A549 (cell line): Measurements from ENCODE around the gene SKOR2. TPM values are rescaled to one million over a fixed set of nuclear protein-coding genes. Genes with fewer than 3 reads are reported as not detected.

Experiments
- ATAC-seq, 2 experiments: fragments of 200-7000 bp in 1 of 2; fragments of >200 bp in 1 of 2; cut with Nextera tagmentation in 1 of 2; cut with Tn5 transposase in 1 of 2; 3 replicates each; pipeline versions ENCODE4 v1.8.0 to v1.9.1; 2018 to 2020; ENCODE audit warnings: mild to moderate bottlenecking in 1 of 2, moderate library complexity in 1 of 2
- CTCF ChIA-PET: fragments of 300-600 bp; sonication (Branson Sonifier 250); formaldehyde crosslinking; extraction: SDS; loops from one replicate; lab custom pipeline; 2021; ENCODE audit warnings: antibody characterized with exemption, inconsistent platforms; lab: Yijun Ruan, JAX
- POLR2A ChIA-PET: fragments of 350-600 bp; formaldehyde crosslinking; extraction: SDS; loops from one replicate; lab custom pipeline; 2021; ENCODE audit warnings: antibody characterized with exemption, inconsistent platforms; lab: Yijun Ruan, JAX
- DNase-seq, 2 experiments: peaks; one replicate each; pipeline versions ENCODE4 v3.0.0 to v3.0.0-alpha.2; 2011 to 2016; ENCODE audit warnings: low read depth in 1 of 2, low spot score in 1 of 2
- FAIRE-seq: peaks from 2 replicates; lab custom pipeline; 2011; peaks lifted over from hg19 to GRCh38; lab: Jason Lieb, UNC
- H3K27ac ChIP-seq, 2 experiments: fragments of >200 bp; sonication (Bioruptor Twin); formaldehyde crosslinking; 3 replicates each; pipeline ENCODE4 v1.5.1; 2016 to 2017
- H3K4me1 ChIP-seq: fragments of >200 bp; sonication (Bioruptor Twin); formaldehyde crosslinking; 3 replicates; pipeline ENCODE4 v1.6.1; 2016
- H3K4me2 ChIP-seq: fragments of >200 bp; sonication (Bioruptor Twin); formaldehyde crosslinking; 3 replicates; pipeline ENCODE4 v1.6.1; 2016
- H3K4me3 ChIP-seq: fragments of >200 bp; sonication (Bioruptor Twin); formaldehyde crosslinking; 3 replicates; pipeline ENCODE4 v1.5.1; 2016
- H3K9me3 ChIP-seq: fragments of >200 bp; sonication (Bioruptor Twin); formaldehyde crosslinking; 3 replicates; pipeline ENCODE4 v1.6.1; 2016
- CBX2 ChIP-seq: fragments of 200-600 bp; sonication (generic); IDR thresholded peaks from 2 replicates; pipeline ENCODE4 v1.6.1; 2016; ENCODE audit warnings: low read depth, mild to moderate bottlenecking, borderline replicate concordance
- CEBPB ChIP-seq, 2 experiments: fragments of >200 bp in 1 of 2; sonication (Bioruptor Twin) in 1 of 2; formaldehyde crosslinking in 1 of 2; IDR thresholded peaks; 2 replicates each; pipeline ENCODE4 v1.6.1; 2012 to 2016
- CHD4 ChIP-seq: fragments of 200-600 bp; sonication (generic); IDR thresholded peaks from 2 replicates; pipeline ENCODE4 v1.6.1; 2016; ENCODE audit warnings: antibody characterized with exemption, mild to moderate bottlenecking, borderline replicate concordance
- EP300 ChIP-seq, 2 experiments: fragments of >200 bp; sonication (Bioruptor Twin); formaldehyde crosslinking; IDR thresholded peaks; 2 replicates in 1 of 2; 3 replicates in 1 of 2; pipeline ENCODE4 v1.6.1; 2016 to 2017
- FOXS1 ChIP-seq: fragments of 250-450 bp; sonication (Bioruptor Pico); IDR thresholded peaks from 2 replicates; pipeline ENCODE4 v1.5.0; 2020; ENCODE audit warnings: mild to moderate bottlenecking, moderate library complexity
- GATA3 ChIP-seq: IDR thresholded peaks from 2 replicates; pipeline ENCODE4 v1.6.1; 2012; ENCODE audit warnings: borderline replicate concordance
- HOXB13 ChIP-seq: fragments of 250-450 bp; sonication (Bioruptor Pico); IDR thresholded peaks from 2 replicates; pipeline ENCODE4 v1.5.0; 2020; ENCODE audit warnings: low read depth, mild to moderate bottlenecking, moderate library complexity
- KDM5A ChIP-seq: fragments of 200-600 bp; sonication (generic); IDR thresholded peaks from 2 replicates; pipeline ENCODE4 v1.6.1; 2016; ENCODE audit warnings: antibody characterized with exemption, mild to moderate bottlenecking
- MAFK ChIP-seq: fragments of 450-650 bp; IDR thresholded peaks from 2 replicates; pipeline ENCODE4 v1.6.1; 2014; ENCODE audit not compliant: partially characterized antibody
- MAZ ChIP-seq: fragments of 150-350 bp; IDR thresholded peaks from 2 replicates; pipeline ENCODE4 v1.6.1; 2014; ENCODE audit warnings: antibody characterized with exemption, low read depth, low read length, borderline replicate concordance
- MYC ChIP-seq: IDR thresholded peaks from 2 replicates; pipeline ENCODE4 v1.6.1; 2012; ENCODE audit warnings: mild to moderate bottlenecking, inconsistent platforms, low read length, improper control_type of control experiment, borderline replicate concordance
- POLR2A ChIP-seq: IDR thresholded peaks from 2 replicates; pipeline ENCODE4 v1.6.1; 2012; ENCODE audit warnings: mild to moderate bottlenecking, low read length
- RFX5 ChIP-seq: fragments of 450-650 bp; IDR thresholded peaks from 2 replicates; pipeline ENCODE4 v1.7.1; 2014; ENCODE audit warnings: antibody characterized with exemption, mild to moderate bottlenecking, moderate library complexity
- SMC3 ChIP-seq: fragments of >200 bp; sonication (Bioruptor Twin); formaldehyde crosslinking; IDR thresholded peaks from 3 replicates; pipeline ENCODE4 v1.6.1; 2018; ENCODE audit warnings: inconsistent platforms
- SREBF2 ChIP-seq: fragments of 450-650 bp; IDR thresholded peaks from 2 replicates; pipeline ENCODE4 v1.6.1; 2014; ENCODE audit warnings: mild to moderate bottlenecking, moderate library complexity
- TP53 ChIP-seq: fragments of 250-450 bp; sonication (Bioruptor Pico); IDR thresholded peaks from 2 replicates; pipeline ENCODE4 v1.5.0; 2021; ENCODE audit warnings: mild to moderate bottlenecking, moderate library complexity
- ZFP36 ChIP-seq: fragments of 450-650 bp; IDR thresholded peaks from 2 replicates; pipeline ENCODE4 v1.6.1; 2014; ENCODE audit warnings: borderline replicate concordance; ENCODE audit not compliant: partially characterized antibody
- WGBS: methylation state at CpG from one replicate; pipeline ENCODE4 v1.1.6; 2017; ENCODE audit errors: missing lambda C conversion rate; 5-methylcytosine and 5-hydroxymethylcytosine counted together
- polyA plus RNA-seq, 4 experiments: library from polyadenylated mRNA; depleted of rRNA in 3 of 4; stranded (reverse); fragments of >200 nt; fragmentation: RNase III in 1 of 4; extraction: RNeasy Plus Mini Kit Qiagen cat#74134 plus additional on column Dnase treatment in 1 of 4; gene quantifications; 2 replicates in 3 of 4; 3 replicates in 1 of 4; pipeline ENCODE4 v1.2.3, GENCODE V29; 2011 to 2017
- TF ChIP-seq, protein P1 (sequence below): fragments of >200 bp; sonication (Bioruptor Twin); formaldehyde crosslinking; IDR thresholded peaks from 3 replicates; pipeline ENCODE4 v1.6.1; 2016
- TF ChIP-seq, protein P2 (sequence below): fragments of 150-350 bp; IDR thresholded peaks from 2 replicates; pipeline ENCODE4 v1.6.1; 2014; ENCODE audit warnings: low read depth, mild to moderate bottlenecking, low read length
- TF ChIP-seq, protein P3 (sequence below): fragments of 450-650 bp; IDR thresholded peaks from 2 replicates; pipeline ENCODE4 v1.6.1; 2014; ENCODE audit warnings: antibody characterized with exemption
- TF ChIP-seq, protein P4 (sequence below): fragments of 200-600 bp; sonication (generic); IDR thresholded peaks from 2 replicates; pipeline ENCODE4 v1.6.1; 2016; ENCODE audit warnings: antibody characterized with exemption, mild to moderate bottlenecking, moderate library complexity
- TF ChIP-seq, protein P5 (sequence below): fragments of >200 bp; sonication (Bioruptor Twin); formaldehyde crosslinking; IDR thresholded peaks from 2 replicates; pipeline ENCODE4 v1.6.1; 2016

SKOR2 gene
- polyA plus RNA-seq, 2 of the 4 experiments (the other 2 are of a cell fraction): not detected

DNA sequence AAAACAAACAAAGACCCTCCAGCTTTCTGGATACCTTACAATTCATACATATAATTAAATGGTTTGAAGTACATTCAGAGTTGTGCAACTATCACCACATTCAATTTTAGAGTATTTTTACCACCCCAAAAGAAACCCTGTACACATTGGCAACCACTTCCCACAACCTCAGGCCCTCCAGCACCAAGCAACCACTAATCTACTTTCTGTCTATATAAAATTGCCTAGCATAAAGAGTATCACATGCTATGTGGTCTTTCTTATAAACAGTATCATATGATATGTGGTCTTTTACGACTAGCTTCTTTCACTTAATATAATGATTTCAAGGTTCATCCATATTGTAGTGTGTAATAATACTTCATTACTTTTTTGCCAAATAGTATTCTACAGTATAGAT, 82.5 kb downstream of the SKOR2 start:
- FAIRE-seq: no peak
- DNase-seq: no peak
- no peak overlapping the region for H3K27ac ChIP-seq
- H3K4me2 ChIP-seq: no peak overlapping the region
- no peak overlapping the region for H3K4me3 ChIP-seq
- 92% methylated on average over 1 of the region's 1 CpG for WGBS
- no peaks in the 10 kb centered on the region for H3K4me1 ChIP-seq
- CTCF ChIA-PET: interaction anchor here (0.7 kb wide), 1 partner anchor 36 kb away, joined by 5 read pairs; no protein-coding TSS in a partner anchor
- H3K9me3 ChIP-seq: no peaks in the 10 kb centered on the region
- POLR2A ChIA-PET: interaction anchor here (1.1 kb wide), 1 partner anchor 19 kb away, joined by 3 read pairs; the partner anchor contains the start of gene HDHD2
- TF ChIP-seq CEBPB (IDR thresholded peaks at IDR 0.05) (no peak), HOXB13 (CRISPR knock-in tag) (no peak), MYC (no peak), TP53 (CRISPR knock-in tag) (no peak), SREBF2 (no peak), MAFK (no peak), FOXS1 (CRISPR knock-in tag) (no peak), ZFP36 (no peak), SMC3 (no peak), EP300 (IDR thresholded peaks at IDR 0.05) (no peak), CHD4 (no peak), KDM5A (no peak), MAZ (no peak), CBX2 (no peak)
- TF ChIP-seq, protein P1, sequence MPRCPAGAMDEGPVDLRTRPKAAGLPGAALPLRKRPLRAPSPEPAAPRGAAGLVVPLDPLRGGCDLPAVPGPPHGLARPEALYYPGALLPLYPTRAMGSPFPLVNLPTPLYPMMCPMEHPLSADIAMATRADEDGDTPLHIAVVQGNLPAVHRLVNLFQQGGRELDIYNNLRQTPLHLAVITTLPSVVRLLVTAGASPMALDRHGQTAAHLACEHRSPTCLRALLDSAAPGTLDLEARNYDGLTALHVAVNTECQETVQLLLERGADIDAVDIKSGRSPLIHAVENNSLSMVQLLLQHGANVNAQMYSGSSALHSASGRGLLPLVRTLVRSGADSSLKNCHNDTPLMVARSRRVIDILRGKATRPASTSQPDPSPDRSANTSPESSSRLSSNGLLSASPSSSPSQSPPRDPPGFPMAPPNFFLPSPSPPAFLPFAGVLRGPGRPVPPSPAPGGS: no peak
- TF ChIP-seq, protein P2, sequence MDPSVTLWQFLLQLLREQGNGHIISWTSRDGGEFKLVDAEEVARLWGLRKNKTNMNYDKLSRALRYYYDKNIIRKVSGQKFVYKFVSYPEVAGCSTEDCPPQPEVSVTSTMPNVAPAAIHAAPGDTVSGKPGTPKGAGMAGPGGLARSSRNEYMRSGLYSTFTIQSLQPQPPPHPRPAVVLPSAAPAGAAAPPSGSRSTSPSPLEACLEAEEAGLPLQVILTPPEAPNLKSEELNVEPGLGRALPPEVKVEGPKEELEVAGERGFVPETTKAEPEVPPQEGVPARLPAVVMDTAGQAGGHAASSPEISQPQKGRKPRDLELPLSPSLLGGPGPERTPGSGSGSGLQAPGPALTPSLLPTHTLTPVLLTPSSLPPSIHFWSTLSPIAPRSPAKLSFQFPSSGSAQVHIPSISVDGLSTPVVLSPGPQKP: no peak
- TF ChIP-seq, protein P3, sequence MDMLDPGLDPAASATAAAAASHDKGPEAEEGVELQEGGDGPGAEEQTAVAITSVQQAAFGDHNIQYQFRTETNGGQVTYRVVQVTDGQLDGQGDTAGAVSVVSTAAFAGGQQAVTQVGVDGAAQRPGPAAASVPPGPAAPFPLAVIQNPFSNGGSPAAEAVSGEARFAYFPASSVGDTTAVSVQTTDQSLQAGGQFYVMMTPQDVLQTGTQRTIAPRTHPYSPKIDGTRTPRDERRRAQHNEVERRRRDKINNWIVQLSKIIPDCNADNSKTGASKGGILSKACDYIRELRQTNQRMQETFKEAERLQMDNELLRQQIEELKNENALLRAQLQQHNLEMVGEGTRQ: no peak
- ATAC-seq: no peak

DNA sequence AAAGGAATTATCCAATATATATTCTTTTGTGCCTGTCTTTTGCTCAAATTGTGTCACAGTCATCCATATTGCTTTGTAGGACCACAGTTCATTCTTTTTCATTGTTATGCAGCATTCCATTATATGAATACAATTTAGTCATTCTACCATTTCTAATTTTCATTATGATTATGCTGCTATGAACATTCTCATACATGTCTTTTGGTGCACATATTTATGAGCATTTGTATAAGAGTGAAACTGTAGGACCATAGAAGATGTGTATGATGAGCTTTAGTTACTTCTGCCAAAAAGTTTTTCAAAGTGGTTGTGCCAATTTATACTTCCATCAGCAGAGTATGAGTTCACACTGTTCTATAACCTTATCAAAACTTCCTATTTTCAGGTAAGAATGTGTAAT, 83.0 kb downstream of the SKOR2 start:
- no peak for TF ChIP-seq POLR2A
- TF ChIP-seq, protein P4, sequence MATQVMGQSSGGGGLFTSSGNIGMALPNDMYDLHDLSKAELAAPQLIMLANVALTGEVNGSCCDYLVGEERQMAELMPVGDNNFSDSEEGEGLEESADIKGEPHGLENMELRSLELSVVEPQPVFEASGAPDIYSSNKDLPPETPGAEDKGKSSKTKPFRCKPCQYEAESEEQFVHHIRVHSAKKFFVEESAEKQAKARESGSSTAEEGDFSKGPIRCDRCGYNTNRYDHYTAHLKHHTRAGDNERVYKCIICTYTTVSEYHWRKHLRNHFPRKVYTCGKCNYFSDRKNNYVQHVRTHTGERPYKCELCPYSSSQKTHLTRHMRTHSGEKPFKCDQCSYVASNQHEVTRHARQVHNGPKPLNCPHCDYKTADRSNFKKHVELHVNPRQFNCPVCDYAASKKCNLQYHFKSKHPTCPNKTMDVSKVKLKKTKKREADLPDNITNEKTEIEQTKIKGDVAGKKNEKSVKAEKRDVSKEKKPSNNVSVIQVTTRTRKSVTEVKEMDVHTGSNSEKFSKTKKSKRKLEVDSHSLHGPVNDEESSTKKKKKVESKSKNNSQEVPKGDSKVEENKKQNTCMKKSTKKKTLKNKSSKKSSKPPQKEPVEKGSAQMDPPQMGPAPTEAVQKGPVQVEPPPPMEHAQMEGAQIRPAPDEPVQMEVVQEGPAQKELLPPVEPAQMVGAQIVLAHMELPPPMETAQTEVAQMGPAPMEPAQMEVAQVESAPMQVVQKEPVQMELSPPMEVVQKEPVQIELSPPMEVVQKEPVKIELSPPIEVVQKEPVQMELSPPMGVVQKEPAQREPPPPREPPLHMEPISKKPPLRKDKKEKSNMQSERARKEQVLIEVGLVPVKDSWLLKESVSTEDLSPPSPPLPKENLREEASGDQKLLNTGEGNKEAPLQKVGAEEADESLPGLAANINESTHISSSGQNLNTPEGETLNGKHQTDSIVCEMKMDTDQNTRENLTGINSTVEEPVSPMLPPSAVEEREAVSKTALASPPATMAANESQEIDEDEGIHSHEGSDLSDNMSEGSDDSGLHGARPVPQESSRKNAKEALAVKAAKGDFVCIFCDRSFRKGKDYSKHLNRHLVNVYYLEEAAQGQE: no peak
- TF ChIP-seq GATA3: no peak
- TF ChIP-seq, protein P5, sequence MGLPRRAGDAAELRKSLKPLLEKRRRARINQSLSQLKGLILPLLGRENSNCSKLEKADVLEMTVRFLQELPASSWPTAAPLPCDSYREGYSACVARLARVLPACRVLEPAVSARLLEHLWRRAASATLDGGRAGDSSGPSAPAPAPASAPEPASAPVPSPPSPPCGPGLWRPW: no peak
- no peak for TF ChIP-seq RFX5
- no peak for TF ChIP-seq MAZ
- Histone ChIP-seq H3K4me1 (no peaks in the 10 kb centered on the region), H3K4me2 (no peak overlapping the region), H3K27ac (no peak overlapping the region), H3K4me3 (no peak overlapping the region), H3K9me3 (no peaks in the 10 kb centered on the region)
- ChIA-PET CTCF (interaction anchor here (0.7 kb wide), 1 partner anchor 36 kb away, joined by 5 read pairs; no protein-coding TSS in a partner anchor), POLR2A (interaction anchor here (1.1 kb wide), 1 partner anchor 18 kb away, joined by 3 read pairs; the partner anchor contains the start of gene HDHD2)
- ATAC-seq: no peak
- DNase-seq: no peak
- no peak for FAIRE-seq
